Suprapubic skin (tissue), 4 donors: ENCODE data around the gene TRNP1. TPM values are rescaled to one million over a fixed set of nuclear protein-coding genes. Genes with fewer than 3 reads are reported as not detected.

ENCODE experiments used
- DNase-seq, 2 donors: peaks; one replicate each; pipeline ENCODE4 v3.0.0-alpha.2; 2019; ENCODE audit warnings: low spot score in 2 of 2
- H3K27ac ChIP-seq: fragments of 200-600 bp; sonication (generic); one replicate; pipeline ENCODE4 v1.5.1; 2019
- H3K27me3 ChIP-seq: fragments of 200-600 bp; sonication (generic); one replicate; pipeline ENCODE4 v1.5.1; 2019
- H3K36me3 ChIP-seq: fragments of 200-600 bp; sonication (generic); one replicate; pipeline ENCODE4 v1.5.1; 2019
- H3K4me1 ChIP-seq: fragments of 200-600 bp; sonication (generic); one replicate; pipeline ENCODE4 v1.5.1; 2019
- H3K4me3 ChIP-seq: fragments of 200-600 bp; sonication (generic); one replicate; pipeline ENCODE4 v1.5.1; 2019; ENCODE audit warnings: mild to moderate bottlenecking
- H3K9me3 ChIP-seq: fragments of 200-600 bp; sonication (generic); one replicate; pipeline ENCODE4 v1.5.1; 2019
- CTCF ChIP-seq, 2 donors: fragments of 200-600 bp in 1 of 2; fragments of 450-650 bp in 1 of 2; sonication (generic) in 1 of 2; IDR thresholded peaks; one replicate each; pipeline ENCODE4 v1.5.1; 2016 to 2019; ENCODE audit warnings: antibody characterized with exemption in 2 of 2, mild to moderate bottlenecking in 1 of 2, moderate library complexity in 1 of 2
- EP300 ChIP-seq: sonication (generic); formaldehyde crosslinking; IDR thresholded peaks from one replicate; pipeline ENCODE4 v1.6.1; 2017; ENCODE audit warnings: antibody characterized with exemption
- POLR2A ChIP-seq, 2 donors: fragments of 450-650 bp; IDR thresholded peaks; one replicate each; pipeline ENCODE4 v1.6.1; 2017; ENCODE audit warnings: antibody characterized with exemption in 2 of 2, mild to moderate bottlenecking in 2 of 2, moderate library complexity in 2 of 2
- POLR2AphosphoS5 ChIP-seq, 3 donors: sonication (generic); formaldehyde crosslinking; IDR thresholded peaks; one replicate each; pipeline ENCODE4 v1.6.1; 2017; ENCODE audit warnings: antibody characterized with exemption in 3 of 3
- WGBS: methylation state at CpG from one replicate; pipeline ENCODE4 v1.1.5; 2018; 5-methylcytosine and 5-hydroxymethylcytosine counted together
- total RNA-seq, 4 donors: library from RNA; depleted of rRNA; stranded (reverse); fragments of >200 nt; gene quantifications; one replicate each; pipeline ENCODE4 v1.1.0, GENCODE V29; 2016

TRNP1 gene
- total RNA-seq, 4 donors from 2014 or later = 7.9 to 41.7 (median 28.4) TPM

DNA sequence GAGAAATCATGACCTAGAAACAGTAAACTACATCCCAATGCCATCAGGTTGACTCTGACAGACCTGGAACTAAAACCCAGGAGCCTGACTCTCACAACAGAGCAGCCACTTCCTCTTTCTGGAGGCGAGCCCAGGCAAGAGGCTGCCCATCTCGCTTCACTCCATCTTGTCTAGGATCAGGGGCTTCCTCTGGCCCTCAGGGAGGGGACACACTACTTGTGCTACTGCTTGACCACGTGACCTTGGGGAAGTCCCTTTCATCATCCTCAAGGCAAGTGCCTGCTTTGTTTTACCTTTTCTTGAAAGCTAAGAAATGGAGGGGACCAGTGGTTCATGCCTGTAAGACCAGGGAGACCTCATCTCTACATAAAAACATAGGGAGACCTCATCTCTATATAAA, 21.8 kb downstream of the TRNP1 start:
- no peak for DNase-seq
- Histone ChIP-seq H3K4me1 (peaks cover 23% of the 10 kb centered on the region), H3K4me3 (no peak overlapping the region), H3K27me3 (no peaks in the 10 kb centered on the region), H3K27ac (no peak overlapping the region), H3K36me3 (no peaks in the 10 kb centered on the region), H3K9me3 (no peaks in the 10 kb centered on the region)
- no peak for TF ChIP-seq EP300
- no peak for TF ChIP-seq POLR2A (IDR thresholded peaks at IDR 0.05)
- no peak for TF ChIP-seq CTCF (IDR thresholded peaks at IDR 0.05)
- no peak for TF ChIP-seq POLR2AphosphoS5 (IDR thresholded peaks at IDR 0.05)
- WGBS = 44% methylated on average over 1 of the region's 3 CpGs

- WGBS = 100% methylated on average over 1 of the region's 1 CpG
- Histone ChIP-seq H3K4me1 (peaks cover 16% of the 10 kb centered on the region), H3K36me3 (no peaks in the 10 kb centered on the region), H3K27ac (no peak overlapping the region), H3K4me3 (no peak overlapping the region), H3K9me3 (no peaks in the 10 kb centered on the region), H3K27me3 (no peaks in the 10 kb centered on the region)
- no peak for DNase-seq
- TF ChIP-seq POLR2AphosphoS5 (IDR thresholded peaks at IDR 0.05) = no peak
- TF ChIP-seq POLR2A (IDR thresholded peaks at IDR 0.05) = no peak
- no peak for TF ChIP-seq CTCF (IDR thresholded peaks at IDR 0.05)
- TF ChIP-seq EP300 = no peak
Observed at GRCh38 chr1:27016376-27016775, 22.9 kb downstream of the TRNP1 start.

GRCh38 chr1:27017207-27017606, 23.7 kb downstream of the TRNP1 start:
- DNase-seq = no peak
- no peaks in the 10 kb centered on the region for H3K27me3 ChIP-seq
- H3K4me3 ChIP-seq = no peak overlapping the region
- H3K9me3 ChIP-seq = no peaks in the 10 kb centered on the region
- peaks cover 9% of the 10 kb centered on the region for H3K4me1 ChIP-seq
- WGBS = 91% methylated on average over 4 of the region's 4 CpGs
- H3K36me3 ChIP-seq = no peaks in the 10 kb centered on the region
- TF ChIP-seq POLR2AphosphoS5 (IDR thresholded peaks at IDR 0.05) = no peak
- no peak overlapping the region for H3K27ac ChIP-seq

DNA sequence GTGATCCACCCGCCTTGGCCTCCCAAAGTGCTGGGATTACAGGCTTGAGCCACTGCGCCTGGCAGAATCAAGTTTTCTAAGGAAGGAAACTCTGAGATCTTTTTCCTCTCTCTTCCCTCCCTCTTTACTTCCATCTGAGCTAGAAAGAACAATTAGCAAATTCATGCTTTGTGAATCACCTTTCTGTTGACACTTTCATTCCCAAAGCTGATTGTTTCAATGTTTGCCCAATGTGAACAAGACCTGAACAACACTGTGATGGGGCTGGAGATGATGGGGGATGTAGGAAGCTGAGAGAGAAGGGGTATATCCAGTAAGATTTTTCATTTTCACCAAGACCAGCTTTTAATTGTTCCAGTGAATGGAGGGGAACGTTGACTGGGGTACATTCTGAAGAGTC, 24.8 kb downstream of the TRNP1 start:
- no peaks in the 10 kb centered on the region for H3K36me3 ChIP-seq
- WGBS = 87% methylated on average over 3 of the region's 3 CpGs
- no peak for DNase-seq

DNA sequence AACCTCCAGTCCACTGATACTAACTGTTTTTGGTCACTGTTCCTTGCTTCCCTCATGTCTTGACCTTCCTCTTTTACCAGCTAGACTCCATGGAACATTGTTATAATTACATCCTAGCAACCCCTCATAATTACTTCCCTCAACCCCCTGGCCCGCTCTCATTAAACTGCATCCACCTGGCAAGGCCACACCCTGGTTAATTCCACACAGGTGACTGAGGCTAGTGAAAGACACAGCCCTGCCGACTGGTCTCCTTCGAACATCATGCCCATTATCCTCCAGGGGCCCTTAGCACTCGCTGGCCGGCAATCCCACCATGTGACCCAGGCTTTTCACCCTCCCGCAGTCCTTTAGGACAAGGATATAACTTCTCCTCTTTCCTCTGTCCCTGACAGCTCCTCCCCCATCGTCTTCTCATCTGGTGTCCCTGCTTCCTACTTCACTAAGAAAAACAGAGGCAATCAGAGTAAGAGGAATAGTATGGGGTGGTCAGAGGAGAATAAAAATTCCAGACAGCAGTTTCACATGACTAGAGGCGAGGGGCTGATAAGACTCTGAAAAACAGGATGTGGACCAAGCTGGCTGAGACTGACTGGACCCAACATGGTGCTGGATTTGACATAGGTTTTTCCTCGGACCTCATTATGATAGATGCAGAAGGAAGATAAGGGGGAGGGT, 28.0 kb downstream of the TRNP1 start:
- DNase-seq = no peak
- Histone ChIP-seq H3K36me3 (no peaks in the 10 kb centered on the region), H3K4me3 (no peak overlapping the region), H3K9me3 (no peaks in the 10 kb centered on the region), H3K27me3 (no peaks in the 10 kb centered on the region), H3K27ac (no peak overlapping the region), H3K4me1 (peaks cover 3% of the 10 kb centered on the region)
- no peak for TF ChIP-seq CTCF (IDR thresholded peaks at IDR 0.05)
- no peak for TF ChIP-seq POLR2AphosphoS5 (IDR thresholded peaks at IDR 0.05)
- no peak for TF ChIP-seq POLR2A (IDR thresholded peaks at IDR 0.05)
- TF ChIP-seq EP300 = no peak
- 67% methylated on average over 9 of the region's 9 CpGs for WGBS

More for the DNA sequence above, 24.8 kb downstream of the TRNP1 start:
- no peak overlapping the region for H3K4me3 ChIP-seq
- peaks cover under 1% of the 10 kb centered on the region for H3K4me1 ChIP-seq
- no peak for TF ChIP-seq EP300
- no peak for TF ChIP-seq POLR2AphosphoS5 (IDR thresholded peaks at IDR 0.05)
- no peak for TF ChIP-seq POLR2A (IDR thresholded peaks at IDR 0.05)
- no peak for TF ChIP-seq CTCF (IDR thresholded peaks at IDR 0.05)
- H3K9me3 ChIP-seq = no peaks in the 10 kb centered on the region
- no peak overlapping the region for H3K27ac ChIP-seq
- H3K27me3 ChIP-seq = no peaks in the 10 kb centered on the region

GRCh38 chr1:27025718-27026117, 32.2 kb downstream of the TRNP1 start:
- WGBS = 97% methylated on average over 4 of the region's 4 CpGs
- no peak for DNase-seq
- Histone ChIP-seq H3K9me3 (no peaks in the 10 kb centered on the region), H3K36me3 (no peaks in the 10 kb centered on the region), H3K27ac (no peak overlapping the region), H3K4me3 (no peak overlapping the region), H3K4me1 (peaks cover 27% of the 10 kb centered on the region), H3K27me3 (no peaks in the 10 kb centered on the region)
- TF ChIP-seq POLR2AphosphoS5 (IDR thresholded peaks at IDR 0.05) (no peak), CTCF (IDR thresholded peaks at IDR 0.05) (no peak), EP300 (no peak), POLR2A (IDR thresholded peaks at IDR 0.05) (no peak)
